Gastrocnemius medialis (tissue), 4 donors: ENCODE results near the gene CNTN4.

Experiments
- POLR2A ChIP-seq, 2 donors: fragments of 450-650 bp; IDR thresholded peaks; one replicate each; pipeline ENCODE4 v1.6.1; 2017; ENCODE audit warnings: antibody characterized with exemption in 2 of 2, mild to moderate bottlenecking in 2 of 2, moderate library complexity in 2 of 2
- TF ChIP-seq, protein P1 (sequence below), 5 experiments: fragments of 450-650 bp in 3 of 5; fragments of 200-600 bp in 2 of 5; sonication (generic) in 2 of 5; IDR thresholded peaks in 4 of 5; conservative IDR thresholded peaks in 1 of 5; 1 replicate in 4 of 5; 2 replicates in 1 of 5; pipeline ENCODE4 v1.5.1; 2016 to 2019; ENCODE audit warnings: antibody characterized with exemption in 5 of 5, mild to moderate bottlenecking in 3 of 5, moderate library complexity in 3 of 5

GRCh38 chr3:2938711-2939110, 840.0 kb downstream of the CNTN4 start:
- TF ChIP-seq, protein P1, sequence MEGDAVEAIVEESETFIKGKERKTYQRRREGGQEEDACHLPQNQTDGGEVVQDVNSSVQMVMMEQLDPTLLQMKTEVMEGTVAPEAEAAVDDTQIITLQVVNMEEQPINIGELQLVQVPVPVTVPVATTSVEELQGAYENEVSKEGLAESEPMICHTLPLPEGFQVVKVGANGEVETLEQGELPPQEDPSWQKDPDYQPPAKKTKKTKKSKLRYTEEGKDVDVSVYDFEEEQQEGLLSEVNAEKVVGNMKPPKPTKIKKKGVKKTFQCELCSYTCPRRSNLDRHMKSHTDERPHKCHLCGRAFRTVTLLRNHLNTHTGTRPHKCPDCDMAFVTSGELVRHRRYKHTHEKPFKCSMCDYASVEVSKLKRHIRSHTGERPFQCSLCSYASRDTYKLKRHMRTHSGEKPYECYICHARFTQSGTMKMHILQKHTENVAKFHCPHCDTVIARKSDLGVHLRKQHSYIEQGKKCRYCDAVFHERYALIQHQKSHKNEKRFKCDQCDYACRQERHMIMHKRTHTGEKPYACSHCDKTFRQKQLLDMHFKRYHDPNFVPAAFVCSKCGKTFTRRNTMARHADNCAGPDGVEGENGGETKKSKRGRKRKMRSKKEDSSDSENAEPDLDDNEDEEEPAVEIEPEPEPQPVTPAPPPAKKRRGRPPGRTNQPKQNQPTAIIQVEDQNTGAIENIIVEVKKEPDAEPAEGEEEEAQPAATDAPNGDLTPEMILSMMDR (IDR thresholded peaks at IDR 0.05 in 4 of 5, conservative IDR thresholded peaks at IDR 0.05 in 1 of 5): no peak
- TF ChIP-seq POLR2A (IDR thresholded peaks at IDR 0.05): no peak
